HG03354 (cell line): ENCODE measurements around the gene XXYLT1.
A peak's percentile ranks its signal among the peaks of the same experiment; 100 is the strongest.

Experiments used
- ATAC-seq: cut with Tn5 transposase; IDR thresholded peaks from one replicate; pipeline ENCODE4 v1.9.1; 2021; ENCODE audit warnings: mild to moderate bottlenecking; ENCODE audit not compliant: unreplicated experiment, poor library complexity, severe bottlenecking

XXYLT1 gene

DNA sequence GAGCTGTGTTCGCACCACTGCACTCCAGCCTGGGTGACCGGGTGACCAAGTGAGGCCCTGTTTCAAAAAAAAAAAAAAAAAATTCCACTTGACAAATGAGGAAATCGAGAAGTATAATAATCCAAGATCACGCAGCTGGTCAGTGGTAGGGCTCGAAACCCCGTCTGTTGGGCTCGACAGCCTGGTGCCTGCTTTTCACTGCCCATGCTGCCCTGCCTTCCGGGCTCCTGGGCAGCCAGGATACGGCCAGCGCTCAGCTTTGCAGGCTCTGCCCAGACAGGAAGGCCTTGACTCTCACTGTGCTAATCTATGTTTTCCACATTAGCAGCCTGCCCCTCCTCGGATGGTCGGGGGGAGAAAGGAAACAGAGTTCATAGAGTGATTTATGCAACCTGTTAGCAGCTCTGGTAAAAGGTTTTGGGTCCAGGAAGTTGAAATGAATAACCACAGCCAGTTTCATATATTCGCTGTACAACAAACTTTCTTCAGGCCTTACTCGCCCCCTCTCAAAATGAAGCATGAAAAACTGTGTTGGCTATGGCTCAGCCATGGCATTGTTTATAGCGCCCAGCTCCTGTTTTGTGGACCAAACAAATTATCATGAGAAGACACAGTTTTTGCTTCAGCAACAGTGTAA is 108.8 kb downstream of the XXYLT1 start:
- peak; percentile 71 for ATAC-seq

DNA sequence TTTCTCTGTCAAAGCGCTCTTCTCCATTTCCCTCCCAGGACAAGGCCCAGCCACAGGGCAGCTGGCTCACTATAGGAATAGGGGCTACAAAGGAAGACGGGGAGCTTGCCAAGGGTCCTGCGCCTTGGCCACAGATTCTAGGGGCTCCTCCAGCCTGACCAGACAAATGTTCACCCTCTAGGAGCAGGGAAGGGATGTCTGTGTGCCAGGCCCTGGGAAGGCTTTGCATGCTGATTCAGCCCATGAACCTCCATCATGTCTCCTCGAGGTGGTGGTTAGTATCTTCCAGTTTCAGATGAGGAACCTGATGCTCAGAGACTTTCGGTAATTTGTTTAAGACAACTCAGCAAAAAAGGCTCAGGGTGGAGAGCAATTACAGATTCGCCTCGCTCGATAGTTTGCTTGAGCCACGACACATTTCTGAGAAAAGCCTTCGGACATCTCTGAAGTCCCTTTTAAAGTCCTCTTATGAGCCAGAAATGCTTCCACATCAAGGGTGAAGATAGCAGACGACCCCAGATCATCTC is 110.0 kb downstream of the XXYLT1 start:
- no peak for ATAC-seq

DNA sequence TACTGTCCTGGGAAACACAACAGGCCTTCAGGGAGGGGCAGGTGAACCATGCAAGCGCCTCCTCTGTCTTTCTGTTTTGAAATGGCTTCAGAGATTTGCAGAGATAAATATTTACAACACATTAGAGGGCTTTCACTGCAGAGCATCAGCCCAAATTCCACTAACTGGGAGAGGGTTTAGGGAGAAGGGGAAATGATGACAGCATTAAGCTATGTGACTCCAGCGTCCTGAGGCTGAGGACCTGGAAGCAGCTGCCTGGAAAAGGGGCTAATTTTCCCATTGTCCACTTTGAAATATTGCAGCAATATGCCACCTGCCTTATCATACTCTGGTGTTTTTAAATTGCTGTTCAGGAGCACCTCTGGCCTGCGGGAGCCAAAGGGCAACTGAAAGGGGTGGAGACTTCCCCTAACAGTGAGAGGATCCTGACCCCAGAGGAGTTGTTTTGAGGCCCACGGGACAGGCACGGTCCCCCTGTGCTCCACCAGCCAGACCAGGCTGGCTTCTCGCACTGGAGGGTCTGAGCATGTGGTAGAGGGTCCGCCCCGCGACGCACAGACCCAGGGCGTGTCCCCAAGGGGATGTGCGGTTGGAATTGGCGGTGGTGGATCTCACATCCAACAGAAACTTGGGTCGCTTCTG is 110.6 kb downstream of the XXYLT1 start:
- ATAC-seq: no peak

DNA sequence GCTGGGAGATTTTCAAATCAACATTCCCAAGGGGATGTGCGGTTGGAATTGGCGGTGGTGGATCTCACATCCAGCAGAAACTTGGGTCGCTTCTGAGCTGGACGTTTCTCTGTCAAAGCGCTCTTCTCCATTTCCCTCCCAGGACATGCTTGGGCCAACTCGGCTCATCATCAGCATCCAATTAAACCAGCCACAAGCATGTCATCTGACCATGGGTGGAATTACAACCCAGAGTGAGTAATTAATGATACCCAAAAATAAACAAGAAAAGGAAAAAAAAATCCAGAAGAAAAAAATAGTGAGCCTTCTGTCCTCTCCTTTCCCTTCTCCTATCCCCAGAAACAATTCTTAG is 111.2 kb downstream of the XXYLT1 start:
- no peak for ATAC-seq

DNA sequence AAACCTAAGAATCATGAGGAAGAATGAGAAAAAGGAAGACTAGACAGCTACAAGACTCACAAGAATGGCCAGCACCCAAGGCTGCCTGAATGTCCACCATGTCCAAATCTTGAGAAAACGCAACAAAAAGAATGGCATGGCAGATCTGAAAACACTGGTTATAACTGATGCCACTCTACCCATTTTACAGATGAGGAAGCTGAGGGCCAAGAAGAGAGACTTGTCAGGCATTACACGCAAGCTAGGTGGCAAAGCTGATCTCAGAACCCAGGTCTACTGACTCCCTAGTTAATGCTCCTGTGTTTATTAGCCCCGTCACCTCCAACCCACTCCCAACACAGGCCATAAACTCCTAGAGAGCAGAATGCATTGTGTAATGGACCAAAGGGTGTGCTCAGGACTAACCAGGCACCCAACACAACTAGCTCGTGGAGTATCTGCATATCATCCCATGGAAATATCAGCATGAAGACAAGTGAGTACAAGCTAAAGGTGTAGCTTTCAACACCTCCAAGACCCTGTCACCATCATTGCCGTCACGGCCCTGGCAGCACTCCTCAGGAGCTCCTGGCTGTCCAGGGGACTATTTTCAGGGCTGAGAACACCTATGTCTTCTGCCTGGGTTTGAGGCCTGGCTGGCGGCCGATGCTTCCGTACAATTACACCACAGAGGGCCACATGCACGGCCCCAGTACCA is 111.7 kb downstream of the XXYLT1 start:
- ATAC-seq: no peak

DNA sequence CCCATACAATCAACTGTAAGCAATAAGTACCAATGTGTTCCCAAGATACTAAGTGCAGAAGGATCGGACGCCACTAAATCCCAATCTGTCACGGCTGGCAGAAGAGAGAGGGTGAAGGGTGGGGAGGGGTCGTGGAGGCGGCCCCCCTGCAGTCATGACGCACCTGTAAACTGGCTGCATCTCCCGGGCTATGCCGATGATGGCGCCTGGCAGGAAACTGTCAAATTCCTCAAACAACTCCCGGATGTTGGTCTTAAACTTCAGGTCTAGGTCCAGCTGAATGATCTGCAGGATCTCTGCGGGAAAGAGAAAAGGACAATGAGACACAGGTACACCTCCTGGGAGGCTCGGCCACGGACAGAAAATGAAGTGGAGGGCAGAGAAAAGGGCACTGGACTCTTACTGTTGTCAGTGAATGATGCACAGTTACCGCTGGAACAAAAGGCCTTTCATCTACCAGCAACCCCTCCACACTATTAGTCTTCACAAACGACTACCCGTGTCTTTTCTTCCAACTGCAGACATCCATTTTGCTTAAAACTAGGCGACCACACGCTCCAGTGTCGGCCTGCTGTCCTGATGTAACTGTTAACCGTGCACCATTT is 114.6 kb downstream of the XXYLT1 start:
- no peak for ATAC-seq

DNA sequence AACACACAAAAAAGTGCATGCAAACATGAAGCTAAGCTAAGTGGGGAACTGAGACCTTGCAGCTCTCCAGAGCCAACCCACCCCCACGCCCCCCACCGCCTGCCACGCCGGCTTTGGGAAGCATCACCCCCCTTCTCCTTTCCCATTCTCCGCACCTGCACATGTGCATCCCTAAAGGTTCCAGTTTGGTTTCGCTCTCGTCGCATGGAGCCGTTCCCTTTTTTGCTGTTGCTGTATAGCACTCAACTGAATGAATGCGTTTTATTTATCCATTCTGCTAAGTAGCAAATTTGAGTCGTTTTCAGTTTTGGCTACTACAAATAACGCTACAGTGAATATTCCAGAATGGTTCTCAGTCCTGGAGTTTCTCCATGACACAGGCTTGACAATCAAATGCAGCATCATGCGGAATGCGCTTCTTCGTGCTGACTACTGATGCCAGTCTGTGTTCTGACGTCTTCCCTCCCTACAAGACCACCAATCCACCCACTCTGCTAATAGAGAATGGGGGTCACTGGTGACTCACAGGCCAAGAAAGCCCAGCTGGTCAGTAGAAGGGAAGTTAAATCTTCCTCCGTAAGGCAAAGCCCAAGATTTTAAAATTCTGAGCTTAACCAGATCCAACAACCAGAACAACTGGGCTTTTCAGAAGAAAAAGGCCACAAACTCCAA is 115.3 kb downstream of the XXYLT1 start:
- no peak for ATAC-seq

DNA sequence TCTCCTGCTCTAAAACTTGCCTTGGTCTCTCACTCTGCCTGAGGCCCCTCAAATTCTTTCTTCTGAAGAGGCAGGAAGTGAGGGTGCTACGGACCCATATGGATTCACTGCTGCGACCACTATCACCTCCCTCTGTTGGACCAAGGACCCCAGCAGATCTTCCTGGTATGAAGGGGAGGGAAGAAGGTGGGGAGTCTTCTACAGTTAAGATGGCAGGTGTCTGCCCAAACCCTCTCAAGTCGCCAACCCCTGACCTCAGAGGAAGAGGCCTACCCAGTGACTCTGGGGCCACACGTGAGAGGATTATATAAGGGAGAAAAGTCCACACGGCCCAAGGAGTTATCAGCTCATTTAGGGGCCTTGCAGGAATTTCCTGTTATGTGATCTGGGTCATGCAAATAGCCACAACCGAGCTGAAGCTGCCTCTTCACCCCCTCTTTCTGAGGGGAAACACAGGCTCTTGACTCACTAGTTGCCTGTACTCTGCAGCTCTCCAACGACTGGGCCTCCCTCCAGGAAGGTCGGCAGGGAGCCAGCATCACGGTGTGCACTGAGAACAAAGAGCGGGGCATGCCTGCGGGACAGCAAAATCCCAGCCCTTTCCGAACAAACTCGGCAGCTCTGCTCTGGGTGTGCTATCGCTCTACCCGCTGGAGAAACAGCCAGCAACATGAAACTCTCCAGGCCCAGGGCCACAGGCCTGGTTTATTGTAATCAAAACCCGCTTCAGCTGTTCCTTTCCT is 116.0 kb downstream of the XXYLT1 start:
- ATAC-seq: no peak

DNA sequence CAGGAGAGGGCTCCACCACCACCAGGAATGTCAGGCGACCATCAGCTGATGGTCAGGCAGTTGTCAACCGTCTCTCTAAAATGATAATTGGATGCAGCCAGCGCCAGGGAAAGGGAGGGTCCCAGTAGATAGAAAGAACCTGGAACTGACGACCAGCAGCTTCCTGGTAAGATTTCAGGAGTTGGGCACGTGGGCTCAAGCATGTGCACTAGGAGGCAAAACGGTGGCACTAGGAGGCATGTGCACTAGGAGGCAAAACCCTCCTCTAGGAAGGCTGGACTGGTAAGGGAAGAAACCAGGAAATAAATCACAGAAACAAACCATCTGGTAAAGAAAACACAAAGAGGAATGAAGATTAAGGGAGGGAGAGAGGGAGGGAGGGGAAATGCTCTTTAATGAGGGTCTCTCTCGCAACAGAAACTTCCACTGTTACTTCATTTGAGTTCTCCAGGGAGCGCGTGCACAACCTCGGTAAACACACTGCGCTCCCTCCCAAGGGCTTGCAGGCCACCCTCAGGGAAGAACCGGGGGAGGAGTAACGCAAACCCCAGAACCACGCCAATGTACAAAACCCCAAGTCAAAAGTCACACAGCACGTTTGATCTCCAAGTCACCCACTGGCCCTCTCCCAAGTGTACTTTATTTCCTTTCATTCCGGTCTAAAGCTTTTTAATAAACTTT is 116.7 kb downstream of the XXYLT1 start:
- ATAC-seq: no peak

DNA sequence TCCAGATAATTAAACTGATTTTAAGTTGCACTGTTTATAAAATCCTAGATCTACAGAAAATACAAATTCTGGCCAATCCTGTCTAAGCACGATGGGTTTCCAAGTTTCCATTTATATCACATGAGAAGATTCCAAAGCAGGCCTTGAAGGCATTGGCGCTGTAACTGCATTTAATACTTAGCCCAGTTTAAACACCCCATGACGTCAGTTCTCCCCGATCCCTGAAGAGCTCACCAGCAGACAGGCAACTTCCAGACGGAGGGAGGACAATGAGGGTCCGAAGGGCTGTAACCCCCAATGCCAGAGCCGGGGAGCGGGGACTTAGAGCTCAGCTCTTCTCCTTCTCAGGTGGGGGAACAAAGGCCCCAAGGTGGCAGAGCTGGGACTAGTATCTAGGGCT is 117.3 kb downstream of the XXYLT1 start:
- ATAC-seq: no peak

DNA sequence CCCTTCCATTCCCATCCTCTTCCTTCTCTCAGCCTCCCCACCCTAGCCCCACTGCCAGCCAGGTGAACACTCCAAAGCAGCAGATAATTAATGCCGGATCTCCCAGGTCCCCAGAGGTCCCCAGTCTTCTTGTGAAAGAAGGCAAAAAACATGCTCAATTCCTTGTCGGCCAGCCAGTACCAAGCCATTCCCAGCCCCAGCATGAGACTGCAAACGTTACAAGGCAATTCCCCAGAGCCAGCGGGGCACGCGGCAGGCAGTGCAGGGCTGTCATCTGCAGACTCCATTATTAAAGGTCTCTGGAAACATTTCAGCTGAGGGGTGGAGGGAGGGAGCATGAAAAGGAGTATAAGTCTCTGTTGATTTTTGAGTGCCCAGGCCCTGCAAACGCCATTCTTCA is 117.8 kb downstream of the XXYLT1 start:
- no peak for ATAC-seq

DNA sequence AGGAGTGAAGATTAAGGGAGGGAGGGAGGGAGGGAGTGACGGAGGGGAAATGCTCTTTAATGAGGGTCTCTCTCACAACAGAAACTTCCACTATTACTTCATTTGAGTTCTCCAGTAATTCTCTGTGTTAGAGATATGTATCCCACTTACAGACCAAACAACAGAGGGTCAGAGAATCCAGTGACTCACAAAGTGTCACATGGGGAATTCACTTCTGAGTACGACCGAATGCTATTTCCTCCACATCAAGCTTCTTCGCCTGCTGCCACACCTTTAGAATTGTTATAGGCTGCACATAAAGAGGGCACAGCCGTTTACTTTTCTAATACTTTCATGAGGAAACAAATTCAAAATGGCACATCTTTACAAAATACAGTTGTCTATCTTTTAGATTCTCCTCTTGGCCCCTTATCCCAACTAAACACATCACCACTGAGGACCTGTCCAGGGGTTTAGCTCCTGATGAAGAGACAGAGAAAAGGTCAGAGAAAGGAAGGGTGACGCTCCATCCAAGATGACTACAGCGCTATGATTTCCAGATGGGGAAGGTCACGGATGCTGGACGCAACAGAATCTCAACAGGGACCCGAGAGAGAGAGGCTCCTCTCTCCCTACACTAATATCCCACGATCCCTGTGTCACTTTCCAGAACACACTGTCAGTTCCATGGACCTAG is 119.0 kb downstream of the XXYLT1 start:
- ATAC-seq: no peak

DNA sequence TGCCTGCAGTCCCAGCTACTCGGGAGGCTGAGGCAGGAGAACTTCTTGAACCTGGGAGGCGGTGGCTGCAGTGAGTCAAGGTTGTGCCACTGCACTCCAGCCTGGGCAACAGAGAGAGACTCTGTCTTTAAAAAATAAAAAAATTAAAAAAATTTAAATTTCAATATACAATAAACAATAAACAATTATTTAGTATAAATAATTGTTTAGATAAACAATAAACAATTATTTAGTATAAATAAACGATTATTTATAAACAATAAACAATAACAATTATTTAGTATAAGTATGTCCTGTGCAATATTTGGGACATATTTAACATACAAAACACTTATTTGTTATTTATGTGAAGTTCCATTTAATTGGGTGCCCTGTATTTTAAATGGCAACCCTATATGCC is 119.6 kb downstream of the XXYLT1 start:
- ATAC-seq: no peak

DNA sequence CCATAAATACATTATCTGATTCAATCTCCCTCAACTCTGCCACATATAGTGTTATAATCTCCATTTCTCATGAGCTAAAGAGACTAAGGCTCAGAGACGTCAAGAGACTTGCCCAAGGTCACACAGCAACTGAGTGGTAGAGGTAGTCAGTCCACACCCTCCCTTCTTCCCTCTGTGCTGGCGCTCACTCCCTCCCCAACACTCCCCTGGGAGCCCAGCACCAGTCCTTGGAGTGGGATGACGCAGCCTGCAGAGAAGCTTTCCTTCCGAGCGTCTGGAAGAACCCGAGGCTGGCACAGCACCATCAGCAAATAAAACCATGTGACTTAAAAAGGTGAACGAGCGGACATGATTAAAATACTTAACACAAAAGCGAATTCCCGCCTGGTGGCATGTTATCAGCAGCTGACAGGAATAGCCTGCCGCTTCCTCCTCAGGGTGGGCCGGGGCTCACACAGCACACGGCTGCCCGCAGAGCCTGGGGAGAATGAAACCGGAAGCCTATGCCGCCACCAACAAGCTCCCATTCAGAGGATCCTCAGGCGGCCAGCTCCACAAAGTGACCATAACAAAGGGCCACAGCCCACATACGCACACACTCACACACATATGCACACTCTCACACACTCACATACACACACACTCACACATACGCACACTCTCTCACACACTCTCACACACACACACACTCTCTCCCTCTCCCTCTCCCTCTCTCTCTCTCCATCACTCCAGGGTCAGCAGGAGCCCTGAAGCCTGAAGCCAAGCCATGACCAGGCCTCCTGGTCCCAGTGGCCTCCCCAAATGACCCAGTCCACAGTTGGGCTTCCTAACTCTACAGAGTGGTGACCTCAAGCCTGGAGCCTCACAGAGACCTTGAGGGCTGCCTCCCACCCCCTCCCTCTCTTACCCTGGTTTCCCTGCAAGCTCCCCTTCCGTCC is 120.5 kb downstream of the XXYLT1 start:
- peak; percentile 36 for ATAC-seq

DNA sequence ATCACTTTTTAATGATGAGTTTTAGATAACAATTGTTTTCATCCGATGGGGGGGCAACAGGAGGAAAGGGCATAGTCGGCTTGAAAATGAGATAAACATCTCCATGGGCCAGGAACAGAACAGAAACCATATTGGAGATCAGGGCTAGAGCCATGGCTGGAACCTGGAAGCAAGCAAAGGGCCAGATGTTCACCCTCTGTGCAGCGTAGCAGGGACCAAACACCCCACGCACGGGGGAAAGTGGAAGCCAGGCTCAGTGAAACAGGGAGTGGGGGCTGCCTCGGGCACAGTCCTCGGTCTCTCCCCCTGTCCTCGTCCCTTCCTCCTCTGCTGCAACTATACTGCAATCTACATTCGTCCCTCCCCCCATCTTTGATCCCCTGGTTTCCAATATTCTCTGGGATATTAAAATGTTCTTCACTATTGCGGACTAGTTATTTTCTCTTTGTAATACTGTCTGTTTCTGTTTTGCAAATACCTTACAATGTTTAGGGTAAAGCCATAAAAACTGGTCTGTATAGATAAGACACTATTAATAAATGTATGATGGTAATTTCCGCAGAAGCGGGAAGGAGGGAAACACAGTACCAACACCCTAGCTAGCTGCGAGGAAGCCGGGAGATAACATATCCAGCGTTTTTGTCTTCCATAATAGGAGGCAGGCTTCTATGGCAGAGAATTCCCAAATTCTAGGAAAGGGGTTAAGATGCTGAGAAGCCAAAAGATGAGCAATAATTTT is 121.5 kb downstream of the XXYLT1 start:
- ATAC-seq: no peak

DNA sequence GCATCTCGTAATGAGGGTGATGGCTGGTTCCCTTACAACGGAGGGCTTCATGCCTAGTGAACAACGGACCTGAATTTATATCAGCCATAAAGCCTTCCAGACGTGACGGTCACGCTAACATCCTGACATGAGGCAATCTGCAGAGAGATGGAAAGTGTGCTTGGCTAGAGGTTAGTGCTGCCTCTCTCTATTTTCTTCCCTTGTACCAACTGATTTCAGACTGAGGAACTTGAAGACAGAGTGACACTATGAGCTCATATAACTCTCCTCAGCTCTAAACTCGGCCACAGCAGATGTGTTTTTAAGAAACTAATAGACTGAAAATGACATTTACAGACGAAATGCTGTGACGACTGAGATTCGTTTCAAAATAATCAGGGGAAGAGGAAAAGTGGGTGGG is 122.4 kb downstream of the XXYLT1 start:
- ATAC-seq: no peak

DNA sequence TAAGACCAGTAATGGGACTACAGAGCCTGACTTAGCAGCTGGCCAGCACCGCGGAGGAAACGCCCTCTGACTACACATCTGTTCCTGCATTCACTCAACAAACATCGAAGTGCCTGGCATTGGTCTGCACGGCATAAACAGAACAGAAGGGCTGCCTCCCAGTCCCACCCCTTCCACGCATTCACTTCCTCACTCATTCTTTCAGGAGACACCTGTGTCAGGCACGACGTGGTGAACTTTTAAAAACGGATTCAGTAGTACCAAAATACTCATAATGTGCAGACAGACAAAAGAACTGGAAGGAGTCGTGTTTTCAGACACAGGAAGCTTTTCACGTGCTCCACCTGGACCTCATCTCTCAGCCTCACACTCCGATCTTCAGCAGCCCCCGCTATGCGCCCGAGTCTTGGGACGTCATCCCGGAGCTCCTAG is 123.3 kb downstream of the XXYLT1 start:
- ATAC-seq: peak; percentile 88
